Neural cell (in vitro differentiated cells): ENCODE measurements around the gene SMIM10L2A.

Source experiments
- EZH2 ChIP-seq: fragments of 200-600, 300-800 bp; shearing (Covaris generic), sonication (generic); IDR thresholded peaks from 2 replicates; pipeline ENCODE4 v1.6.1; 2014; ENCODE audit warnings: antibody characterized with exemption, low read length, borderline replicate concordance, mild to moderate bottlenecking; ENCODE audit not compliant: insufficient read depth, poor library complexity, severe bottlenecking
- RAD21 ChIP-seq: fragments of 450-650 bp; conservative IDR thresholded peaks from 2 replicates; pipeline ENCODE4 v1.6.1; 2014; ENCODE audit warnings: antibody characterized with exemption, mild to moderate bottlenecking, moderate library complexity
- TF ChIP-seq, protein P1 (sequence below): fragments of 450-650 bp; IDR thresholded peaks from 2 replicates; pipeline ENCODE4 v1.5.1; 2014; ENCODE audit warnings: antibody characterized with exemption, mild to moderate bottlenecking, moderate library complexity; ENCODE audit not compliant: poor library complexity, severe bottlenecking
- TF ChIP-seq, protein P2 (sequence below): IDR thresholded peaks from 2 replicates; pipeline ENCODE4 v1.6.1; 2012; ENCODE audit warnings: borderline replicate concordance

DNA sequence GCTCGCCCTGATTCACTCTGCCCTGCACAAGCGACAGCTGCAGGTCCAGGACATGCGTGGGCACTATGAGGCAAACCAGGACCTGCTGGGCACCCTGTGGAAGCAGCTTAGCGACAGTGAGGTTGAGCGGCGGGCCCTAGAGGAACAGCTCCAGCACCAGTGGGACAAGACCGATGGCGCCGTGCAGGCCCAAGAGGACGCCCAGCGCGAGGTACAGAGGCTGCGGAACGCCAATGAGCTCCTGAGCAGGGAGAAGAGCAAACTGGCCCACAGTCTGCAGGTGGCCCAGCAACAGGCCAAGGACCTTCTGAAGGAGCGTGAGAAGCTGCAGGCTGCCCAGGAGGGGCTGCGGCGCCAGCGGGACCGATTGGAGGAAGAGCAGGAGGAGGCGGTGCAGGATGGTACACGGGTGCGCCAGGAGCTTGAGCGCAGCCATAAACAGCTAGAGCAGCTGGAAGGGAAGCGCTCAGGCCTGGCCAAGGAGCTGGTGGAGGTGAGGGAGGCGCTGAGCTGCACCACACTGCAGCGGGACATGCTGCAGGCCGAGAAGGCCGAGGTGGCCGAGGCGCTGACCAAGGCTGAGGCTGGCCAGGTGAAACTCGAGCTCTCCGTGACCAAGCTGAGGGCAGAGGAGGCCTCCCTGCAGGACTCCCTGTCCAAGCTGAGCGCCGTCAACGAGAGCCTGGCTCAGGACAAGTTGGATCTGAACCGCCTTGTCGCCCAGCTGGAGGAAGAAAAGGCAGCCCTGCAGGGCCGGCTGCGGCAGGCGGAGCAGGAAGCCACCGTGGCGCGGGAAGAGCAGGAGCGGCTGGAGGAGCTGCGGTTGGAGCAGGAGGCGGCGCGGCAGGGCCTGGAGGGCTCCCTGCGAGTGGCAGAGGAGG, 12.8 kb downstream of the SMIM10L2A start:
- TF ChIP-seq EZH2 (no peak), RAD21 (no peak)
- TF ChIP-seq, protein P1, sequence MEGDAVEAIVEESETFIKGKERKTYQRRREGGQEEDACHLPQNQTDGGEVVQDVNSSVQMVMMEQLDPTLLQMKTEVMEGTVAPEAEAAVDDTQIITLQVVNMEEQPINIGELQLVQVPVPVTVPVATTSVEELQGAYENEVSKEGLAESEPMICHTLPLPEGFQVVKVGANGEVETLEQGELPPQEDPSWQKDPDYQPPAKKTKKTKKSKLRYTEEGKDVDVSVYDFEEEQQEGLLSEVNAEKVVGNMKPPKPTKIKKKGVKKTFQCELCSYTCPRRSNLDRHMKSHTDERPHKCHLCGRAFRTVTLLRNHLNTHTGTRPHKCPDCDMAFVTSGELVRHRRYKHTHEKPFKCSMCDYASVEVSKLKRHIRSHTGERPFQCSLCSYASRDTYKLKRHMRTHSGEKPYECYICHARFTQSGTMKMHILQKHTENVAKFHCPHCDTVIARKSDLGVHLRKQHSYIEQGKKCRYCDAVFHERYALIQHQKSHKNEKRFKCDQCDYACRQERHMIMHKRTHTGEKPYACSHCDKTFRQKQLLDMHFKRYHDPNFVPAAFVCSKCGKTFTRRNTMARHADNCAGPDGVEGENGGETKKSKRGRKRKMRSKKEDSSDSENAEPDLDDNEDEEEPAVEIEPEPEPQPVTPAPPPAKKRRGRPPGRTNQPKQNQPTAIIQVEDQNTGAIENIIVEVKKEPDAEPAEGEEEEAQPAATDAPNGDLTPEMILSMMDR, result no peak
- TF ChIP-seq, protein P2, sequence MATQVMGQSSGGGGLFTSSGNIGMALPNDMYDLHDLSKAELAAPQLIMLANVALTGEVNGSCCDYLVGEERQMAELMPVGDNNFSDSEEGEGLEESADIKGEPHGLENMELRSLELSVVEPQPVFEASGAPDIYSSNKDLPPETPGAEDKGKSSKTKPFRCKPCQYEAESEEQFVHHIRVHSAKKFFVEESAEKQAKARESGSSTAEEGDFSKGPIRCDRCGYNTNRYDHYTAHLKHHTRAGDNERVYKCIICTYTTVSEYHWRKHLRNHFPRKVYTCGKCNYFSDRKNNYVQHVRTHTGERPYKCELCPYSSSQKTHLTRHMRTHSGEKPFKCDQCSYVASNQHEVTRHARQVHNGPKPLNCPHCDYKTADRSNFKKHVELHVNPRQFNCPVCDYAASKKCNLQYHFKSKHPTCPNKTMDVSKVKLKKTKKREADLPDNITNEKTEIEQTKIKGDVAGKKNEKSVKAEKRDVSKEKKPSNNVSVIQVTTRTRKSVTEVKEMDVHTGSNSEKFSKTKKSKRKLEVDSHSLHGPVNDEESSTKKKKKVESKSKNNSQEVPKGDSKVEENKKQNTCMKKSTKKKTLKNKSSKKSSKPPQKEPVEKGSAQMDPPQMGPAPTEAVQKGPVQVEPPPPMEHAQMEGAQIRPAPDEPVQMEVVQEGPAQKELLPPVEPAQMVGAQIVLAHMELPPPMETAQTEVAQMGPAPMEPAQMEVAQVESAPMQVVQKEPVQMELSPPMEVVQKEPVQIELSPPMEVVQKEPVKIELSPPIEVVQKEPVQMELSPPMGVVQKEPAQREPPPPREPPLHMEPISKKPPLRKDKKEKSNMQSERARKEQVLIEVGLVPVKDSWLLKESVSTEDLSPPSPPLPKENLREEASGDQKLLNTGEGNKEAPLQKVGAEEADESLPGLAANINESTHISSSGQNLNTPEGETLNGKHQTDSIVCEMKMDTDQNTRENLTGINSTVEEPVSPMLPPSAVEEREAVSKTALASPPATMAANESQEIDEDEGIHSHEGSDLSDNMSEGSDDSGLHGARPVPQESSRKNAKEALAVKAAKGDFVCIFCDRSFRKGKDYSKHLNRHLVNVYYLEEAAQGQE, result no peak
